Sigmoid colon (tissue), 3 donors: Measurements from ENCODE around the gene TENM4.

ENCODE experiments used
- CTCF ChIP-seq, 4 experiments: fragments of 450-650 bp in 3 of 4; fragments of 200-600 bp in 1 of 4; IDR thresholded peaks; one replicate each; pipeline ENCODE4 v1.5.1; 2016 to 2019; ENCODE audit warnings: antibody characterized with exemption in 4 of 4, mild to moderate bottlenecking in 3 of 4, moderate library complexity in 2 of 4
- POLR2A ChIP-seq, 2 donors: fragments of 450-650 bp; IDR thresholded peaks; one replicate each; pipeline ENCODE4 v1.6.1; 2016; ENCODE audit warnings: antibody characterized with exemption in 2 of 2, mild to moderate bottlenecking in 2 of 2, moderate library complexity in 2 of 2

GRCh38 chr11:79025097-79025496 lies 415.7 kb downstream of the TENM4 start:
- TF ChIP-seq POLR2A (IDR thresholded peaks at IDR 0.05): no peak
- no peak for TF ChIP-seq CTCF (IDR thresholded peaks at IDR 0.05)
